MM.1S (cell line): ENCODE results near the gene SSNA1.

Source experiments
- DNase-seq: peaks from one replicate; pipeline ENCODE4 v3.0.0-alpha.2; 2015
- H2AFZ ChIP-seq: fragments of 300-600 bp; sonication (generic); 2 replicates; pipeline ENCODE4 v1.6.0; 2016; ENCODE audit warnings: antibody characterized with exemption, low read length
- H3F3A ChIP-seq: fragments of 300-600 bp; sonication (generic); 2 replicates; pipeline ENCODE4 v1.6.1; 2016; ENCODE audit warnings: mild to moderate bottlenecking, antibody characterized with exemption, low read length, moderate library complexity, mixed read lengths; ENCODE audit not compliant: insufficient read depth
- H3K27ac ChIP-seq: fragments of 300-600 bp; sonication (generic); 2 replicates; pipeline ENCODE4 v1.5.1; 2016; ENCODE audit warnings: mild to moderate bottlenecking, low read length
- H3K27me3 ChIP-seq: fragments of 300-600 bp; sonication (generic); replicated peaks from 2 replicates; pipeline ENCODE4 v1.6.0; 2016; ENCODE audit warnings: low read length; ENCODE audit not compliant: insufficient read depth
- H3K36me3 ChIP-seq: fragments of 300-600 bp; sonication (generic); replicated peaks from 2 replicates; pipeline ENCODE4 v1.6.1; 2016; ENCODE audit warnings: mild to moderate bottlenecking, low read length, mixed read lengths; ENCODE audit not compliant: insufficient read depth
- H3K4me1 ChIP-seq: fragments of 300-600 bp; sonication (generic); 2 replicates; pipeline ENCODE4 v1.6.1; 2016; ENCODE audit warnings: low read length, mixed read lengths
- H3K4me2 ChIP-seq: fragments of 300-600 bp; sonication (generic); 2 replicates; pipeline ENCODE4 v1.6.0; 2016; ENCODE audit warnings: low read depth, low read length
- H3K4me3 ChIP-seq: fragments of 300-600 bp; sonication (generic); 2 replicates; pipeline ENCODE4 v1.5.1; 2016; ENCODE audit warnings: low read length, mixed read lengths
- H3K79me2 ChIP-seq: fragments of 300-600 bp; sonication (generic); 2 replicates; pipeline ENCODE4 v1.6.1; 2016; ENCODE audit warnings: mixed run types, low read length, mixed read lengths
- H3K9ac ChIP-seq: fragments of 300-600 bp; sonication (generic); 2 replicates; pipeline ENCODE4 v1.6.1; 2016; ENCODE audit warnings: low read length, mixed read lengths
- H3K9me2 ChIP-seq: fragments of 300-600 bp; sonication (generic); replicated peaks from 2 replicates; pipeline ENCODE4 v1.6.1; 2016; ENCODE audit warnings: mild to moderate bottlenecking, low read length, mixed read lengths; ENCODE audit not compliant: insufficient read depth
- H3K9me3 ChIP-seq: fragments of 300-600 bp; sonication (generic); replicated peaks from 2 replicates; pipeline ENCODE4 v1.6.1; 2016; ENCODE audit warnings: mild to moderate bottlenecking, low read length, mixed read lengths; ENCODE audit not compliant: insufficient read depth
- H4K20me1 ChIP-seq: fragments of 300-600 bp; sonication (generic); 2 replicates; pipeline ENCODE4 v1.6.1; 2016; ENCODE audit warnings: mild to moderate bottlenecking, low read length, moderate library complexity, mixed read lengths; ENCODE audit not compliant: insufficient read depth
- CTCF ChIP-seq: fragments of 300-600 bp; sonication (generic); IDR thresholded peaks from 2 replicates; pipeline ENCODE4 v1.5.1; 2016; ENCODE audit warnings: antibody characterized with exemption, low read length, mixed read lengths
- EZH2 ChIP-seq: fragments of 300-600 bp; sonication (generic); optimal IDR thresholded peaks from 2 replicates; pipeline ENCODE3; 2017; ENCODE audit warnings: low read depth, mild to moderate bottlenecking, antibody characterized with exemption, low read length, mixed read lengths
- EZH2phosphoT487 ChIP-seq: fragments of 300-600 bp; sonication (generic); IDR thresholded peaks from 2 replicates; pipeline ENCODE4 v1.6.1; 2018; ENCODE audit warnings: antibody characterized with exemption, low read length

Gene SSNA1

GRCh38 chr9:137198051-137198901, 9.8 kb downstream of the SSNA1 start:
- H3K9ac ChIP-seq: no peak overlapping the region
- H3K4me2 ChIP-seq: no peak overlapping the region

GRCh38 chr9:137198902-137199283, 10.4 kb downstream of the SSNA1 start:
- Histone ChIP-seq H3F3A (peaks cover 10% of the 10 kb centered on the region; the same call in 1 of the 2 replicates), H2AFZ (no peak overlapping the region), H3K4me3 (no peak overlapping the region), H3K9me3 (no peaks in the 10 kb centered on the region), H3K9me2 (no peaks in the 10 kb centered on the region), H3K9ac (no peak overlapping the region), H4K20me1 (no peaks in the 10 kb centered on the region), H3K27me3 (no peaks in the 10 kb centered on the region), H3K36me3 (no peaks in the 10 kb centered on the region), H3K27ac (no peak overlapping the region), H3K79me2 (peaks cover 18% of the 10 kb centered on the region), H3K4me1 (peaks cover 6% of the 10 kb centered on the region), H3K4me2 (no peak overlapping the region)
- no peak for DNase-seq
- TF ChIP-seq EZH2 (no peak), CTCF (no peak), EZH2phosphoT487 (no peak)

More at GRCh38 chr9:137198051-137198901, 9.8 kb downstream of the SSNA1 start:
- TF ChIP-seq EZH2phosphoT487: no peak
- peaks cover 5% of the 10 kb centered on the region; the same call in 1 of the 2 replicates for H3K4me1 ChIP-seq
- no peak overlapping the region for H2AFZ ChIP-seq
- no peaks in the 10 kb centered on the region for H3K27me3 ChIP-seq
- H3K9me2 ChIP-seq: no peaks in the 10 kb centered on the region
- 0 out of 2 replicates have a peak, but pooled peaks cover 10% of the 10 kb centered on the region for H3F3A ChIP-seq
- no peak overlapping the region for H3K27ac ChIP-seq
- peaks cover 14% of the 10 kb centered on the region for H3K79me2 ChIP-seq
- no peaks in the 10 kb centered on the region for H3K9me3 ChIP-seq
- H3K36me3 ChIP-seq: no peaks in the 10 kb centered on the region
- no peak for DNase-seq
- no peaks in the 10 kb centered on the region for H4K20me1 ChIP-seq
- no peak overlapping the region for H3K4me3 ChIP-seq

- H3K27me3 ChIP-seq: no peaks in the 10 kb centered on the region
- DNase-seq: no peak
- no peak overlapping the region for H3K27ac ChIP-seq
- no peaks in the 10 kb centered on the region for H3K36me3 ChIP-seq
- H3K4me3 ChIP-seq: peak overlapping the region; percentile 37; the same call in 1 of the 2 replicates
- H3K4me1 ChIP-seq: peaks cover 13% of the 10 kb centered on the region
- H4K20me1 ChIP-seq: no peaks in the 10 kb centered on the region
- H3K9ac ChIP-seq: peak overlapping the region; percentile 28; the same call in 1 of the 2 replicates
- no peaks in the 10 kb centered on the region for H3K9me2 ChIP-seq
- no peaks in the 10 kb centered on the region for H3K9me3 ChIP-seq
- H3F3A ChIP-seq: peaks cover 10% of the 10 kb centered on the region; the same call in 1 of the 2 replicates
- H3K79me2 ChIP-seq: peaks cover 25% of the 10 kb centered on the region
- H3K4me2 ChIP-seq: peak overlapping the region; percentile 57
- TF ChIP-seq EZH2 (no peak), EZH2phosphoT487 (no peak)
- no peak overlapping the region for H2AFZ ChIP-seq
Observed at GRCh38 chr9:137199411-137200121, 11.1 kb downstream of the SSNA1 start.

GRCh38 chr9:137200311-137201204, 12.1 kb downstream of the SSNA1 start, which contains the start of gene TPRN:
TPRN (minus strand) TSS chr9:137200741; CDS start chr9:137200711, 30 bp downstream.
- Histone ChIP-seq H3K9me2 (no peaks in the 10 kb centered on the region), H2AFZ (peak within 1 kb of the TSS; percentile 79), H3K27ac (peak within 1 kb of the TSS; percentile 50; the same call in 1 of the 2 replicates), H3K9ac (peak within 1 kb of the TSS; percentile 79), H4K20me1 (no peaks in the 10 kb centered on the region), H3K9me3 (no peaks in the 10 kb centered on the region), H3K4me2 (peak within 1 kb of the TSS; percentile 97), H3K79me2 (peaks cover 33% of the 10 kb centered on the region), H3K36me3 (no peaks in the 10 kb centered on the region), H3F3A (peaks cover 14% of the 10 kb centered on the region; the same call in 1 of the 2 replicates), H3K4me1 (peaks cover 16% of the 10 kb centered on the region), H3K4me3 (peak within 1 kb of the TSS; percentile 92), H3K27me3 (no peaks in the 10 kb centered on the region)
- peak; percentile 100 for DNase-seq
- TF ChIP-seq CTCF (no peak), EZH2 (no peak), EZH2phosphoT487 (no peak)
